Neural progenitor cell (in vitro differentiated cells): ENCODE data around the gene L3MBTL1. TPM values are rescaled to one million over a fixed set of nuclear protein-coding genes. Genes with fewer than 3 reads are reported as not detected.

Experiments used
- DNase-seq: peaks from one replicate; pipeline ENCODE4 v3.0.0-alpha.2; 2016; ENCODE audit warnings: low spot score
- H2AFZ ChIP-seq: fragments of 200-600 bp; sonication (generic); replicated peaks from 2 replicates; pipeline ENCODE4 v1.6.1; 2016; ENCODE audit warnings: antibody characterized with exemption
- H3F3A ChIP-seq: fragments of 200-600 bp; sonication (generic); 2 replicates; pipeline ENCODE4 v1.6.1; 2016; ENCODE audit warnings: antibody characterized with exemption, low read depth
- H3K27ac ChIP-seq: fragments of 200-600 bp; sonication (generic); 2 replicates; pipeline ENCODE4 v1.5.1; 2016; ENCODE audit warnings: mild to moderate bottlenecking
- H3K27me3 ChIP-seq: fragments of 200-600 bp; sonication (generic); 2 replicates; pipeline ENCODE4 v1.6.1; 2016; ENCODE audit warnings: mild to moderate bottlenecking, moderate library complexity
- H3K36me3 ChIP-seq: fragments of 200-600 bp; sonication (generic); 2 replicates; pipeline ENCODE4 v1.5.1; 2016
- H3K4me1 ChIP-seq: fragments of 200-600 bp; sonication (generic); 2 replicates; pipeline ENCODE4 v1.6.1; 2016; ENCODE audit warnings: mixed run types
- H3K4me2 ChIP-seq: fragments of 200-600 bp; sonication (generic); 2 replicates; pipeline ENCODE4 v1.6.1; 2016
- H3K4me3 ChIP-seq: fragments of 200-600 bp; sonication (generic); 2 replicates; pipeline ENCODE4 v1.5.1; 2016
- H3K79me2 ChIP-seq: fragments of 200-600 bp; sonication (generic); 2 replicates; pipeline ENCODE4 v1.6.1; 2016; ENCODE audit warnings: low read depth
- H3K9ac ChIP-seq: fragments of 200-600 bp; sonication (generic); 2 replicates; pipeline ENCODE4 v1.6.1; 2016
- H3K9me3 ChIP-seq: fragments of 200-600 bp; sonication (generic); 2 replicates; pipeline ENCODE4 v1.5.1; 2016; ENCODE audit warnings: low read depth
- H4K20me1 ChIP-seq: fragments of 200-600 bp; sonication (generic); 2 replicates; pipeline ENCODE4 v1.6.1; 2016; ENCODE audit warnings: low read depth
- H3K27ac Mint-ChIP-seq: 3 replicates; pipeline ENCODE4 v1.8.0; 2021; ENCODE audit warnings: mixed read lengths
- H3K27me3 Mint-ChIP-seq: 2 replicates; pipeline ENCODE4 v1.8.0; 2022; ENCODE audit warnings: low read depth, mild to moderate bottlenecking, inconsistent platforms, moderate library complexity, mixed read lengths; ENCODE audit not compliant: insufficient read depth
- H3K36me3 Mint-ChIP-seq: 3 replicates; pipeline ENCODE4 v1.8.0; 2021; ENCODE audit warnings: mixed read lengths
- H3K4me1 Mint-ChIP-seq: 3 replicates; pipeline ENCODE4 v1.8.0; 2021; ENCODE audit warnings: mixed read lengths
- H3K4me3 Mint-ChIP-seq: 3 replicates; pipeline ENCODE4 v1.8.0; 2021; ENCODE audit warnings: mild to moderate bottlenecking, moderate library complexity, mixed read lengths
- H3K9me3 Mint-ChIP-seq: 3 replicates; pipeline ENCODE4 v1.8.0; 2020; ENCODE audit warnings: mixed read lengths
- EZH2 ChIP-seq: fragments of 200-600 bp; sonication (generic); IDR thresholded peaks from 2 replicates; pipeline ENCODE4 v1.6.1; 2017; ENCODE audit warnings: antibody characterized with exemption, mild to moderate bottlenecking, moderate library complexity
- EZH2phosphoT487 ChIP-seq: fragments of 200-600 bp; sonication (generic); IDR thresholded peaks from 2 replicates; pipeline ENCODE4 v1.6.1; 2017; ENCODE audit warnings: antibody characterized with exemption
- total RNA-seq: library from RNA; depleted of rRNA; stranded (reverse); fragments of >200 nt; gene quantifications from 2 replicates; pipeline ENCODE4 v1.2.3, GENCODE V29; 2015; ENCODE audit warnings: low replicate concordance
- TF ChIP-seq, protein P1 (sequence below): fragments of 200-600 bp; sonication (generic); IDR thresholded peaks from 2 replicates; pipeline ENCODE4 v1.5.1; 2017; ENCODE audit warnings: antibody characterized with exemption, mild to moderate bottlenecking

L3MBTL1 gene
- total RNA-seq, 1 donor from 2014 or later: 27.6 TPM

DNA sequence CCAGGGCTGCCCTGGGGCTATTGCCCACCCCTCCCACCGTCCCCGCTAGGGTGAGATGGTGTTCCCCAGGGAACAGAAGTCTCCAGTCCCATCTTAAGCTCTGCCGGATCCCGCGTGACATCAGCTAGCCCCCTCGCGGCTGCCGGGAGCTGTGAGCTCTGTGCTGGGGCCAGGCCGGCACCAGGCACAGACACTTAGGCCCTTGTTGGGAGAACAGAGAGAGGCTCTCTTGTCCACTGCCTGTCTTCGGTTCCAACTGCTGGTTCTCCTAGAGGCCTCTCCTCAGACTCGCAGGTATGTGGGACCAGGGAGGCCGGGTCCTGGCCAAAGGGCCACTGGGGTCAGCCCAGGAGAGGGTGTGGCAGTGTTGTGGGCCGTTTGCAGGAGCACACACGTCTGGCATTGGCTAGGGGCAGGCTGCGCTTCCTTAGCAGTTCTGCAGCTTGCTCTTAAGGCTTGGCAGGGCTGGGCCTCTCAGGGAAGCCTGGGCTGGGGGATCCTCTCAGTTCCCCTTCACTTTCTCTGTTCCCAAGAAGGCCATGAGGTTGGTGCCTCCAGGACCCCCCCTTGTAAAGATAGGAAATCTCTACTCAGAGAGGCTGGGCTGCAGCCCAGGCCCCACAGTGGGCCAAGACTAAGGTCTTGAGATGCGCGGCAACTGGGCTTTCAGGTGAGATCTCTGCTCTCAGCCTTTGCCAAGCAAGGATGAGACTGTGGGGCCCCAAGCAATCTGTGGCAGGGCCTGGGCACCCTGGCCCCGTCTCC lies 57.7 kb downstream of the L3MBTL1 start:
- no peak overlapping the region for H3K4me3 Mint-ChIP-seq
- no peak overlapping the region for H3K27ac ChIP-seq
- H2AFZ ChIP-seq: no peak overlapping the region
- no peaks in the 10 kb centered on the region for H3K79me2 ChIP-seq
- no peaks in the 10 kb centered on the region for H4K20me1 ChIP-seq
- H3K27ac Mint-ChIP-seq: no peak overlapping the region
- no peak overlapping the region for H3K9ac ChIP-seq
- no peak for DNase-seq
- no peaks in the 10 kb centered on the region for H3K27me3 ChIP-seq
- H3K9me3 Mint-ChIP-seq: no peaks in the 10 kb centered on the region
- no peaks in the 10 kb centered on the region for H3K9me3 ChIP-seq
- H3F3A ChIP-seq: no peaks in the 10 kb centered on the region
- H3K36me3 Mint-ChIP-seq: no peaks in the 10 kb centered on the region
- H3K4me1 ChIP-seq: no peaks in the 10 kb centered on the region
- H3K36me3 ChIP-seq: no peaks in the 10 kb centered on the region
- no peak for TF ChIP-seq EZH2
- no peak for TF ChIP-seq EZH2phosphoT487
- TF ChIP-seq, protein P1, sequence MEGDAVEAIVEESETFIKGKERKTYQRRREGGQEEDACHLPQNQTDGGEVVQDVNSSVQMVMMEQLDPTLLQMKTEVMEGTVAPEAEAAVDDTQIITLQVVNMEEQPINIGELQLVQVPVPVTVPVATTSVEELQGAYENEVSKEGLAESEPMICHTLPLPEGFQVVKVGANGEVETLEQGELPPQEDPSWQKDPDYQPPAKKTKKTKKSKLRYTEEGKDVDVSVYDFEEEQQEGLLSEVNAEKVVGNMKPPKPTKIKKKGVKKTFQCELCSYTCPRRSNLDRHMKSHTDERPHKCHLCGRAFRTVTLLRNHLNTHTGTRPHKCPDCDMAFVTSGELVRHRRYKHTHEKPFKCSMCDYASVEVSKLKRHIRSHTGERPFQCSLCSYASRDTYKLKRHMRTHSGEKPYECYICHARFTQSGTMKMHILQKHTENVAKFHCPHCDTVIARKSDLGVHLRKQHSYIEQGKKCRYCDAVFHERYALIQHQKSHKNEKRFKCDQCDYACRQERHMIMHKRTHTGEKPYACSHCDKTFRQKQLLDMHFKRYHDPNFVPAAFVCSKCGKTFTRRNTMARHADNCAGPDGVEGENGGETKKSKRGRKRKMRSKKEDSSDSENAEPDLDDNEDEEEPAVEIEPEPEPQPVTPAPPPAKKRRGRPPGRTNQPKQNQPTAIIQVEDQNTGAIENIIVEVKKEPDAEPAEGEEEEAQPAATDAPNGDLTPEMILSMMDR: no peak
- H3K4me2 ChIP-seq: no peak overlapping the region
- H3K27me3 Mint-ChIP-seq: peaks cover 2% of the 10 kb centered on the region
- no peak overlapping the region for H3K4me3 ChIP-seq
- no peaks in the 10 kb centered on the region for H3K4me1 Mint-ChIP-seq

DNA sequence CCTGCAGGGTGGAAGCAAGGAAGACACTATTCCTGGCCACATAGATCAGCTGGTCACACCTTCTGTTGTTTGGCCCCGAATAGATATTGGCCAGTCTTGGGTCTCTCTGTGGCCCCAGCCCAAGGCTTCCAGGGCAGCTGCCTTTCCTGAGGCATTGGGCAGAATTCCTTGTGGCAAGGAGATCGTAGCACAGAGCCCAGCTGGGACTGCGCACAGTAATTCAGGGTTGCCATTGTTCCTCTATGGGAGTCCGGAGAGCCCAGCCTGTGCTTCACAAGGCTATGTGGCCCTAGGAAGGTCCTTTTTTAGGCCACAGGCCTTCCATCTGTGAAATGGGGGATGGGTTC lies 58.2 kb downstream of the L3MBTL1 start:
- Histone ChIP-seq H3F3A (no peaks in the 10 kb centered on the region), H3K9ac (no peak overlapping the region)

DNA sequence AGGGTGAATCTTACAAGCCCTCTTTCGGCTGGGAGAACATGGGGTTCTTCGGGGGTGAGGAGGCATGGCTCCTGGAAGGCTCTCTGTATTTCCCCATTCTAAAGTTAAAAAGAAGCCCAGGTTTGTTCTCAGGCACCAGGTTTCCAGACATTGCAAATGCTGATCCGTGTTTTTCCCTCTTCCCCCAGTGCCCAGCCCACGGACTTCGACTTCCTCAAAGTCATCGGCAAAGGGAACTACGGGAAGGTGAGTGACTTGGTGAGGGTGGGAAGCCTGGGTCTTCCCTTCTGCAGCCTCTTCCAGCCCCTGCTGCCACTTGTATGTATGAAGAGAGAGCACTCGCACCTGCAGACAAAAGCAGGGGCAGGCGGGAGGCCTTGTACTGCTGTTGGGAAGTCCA lies 60.0 kb downstream of the L3MBTL1 start:
- Mint-ChIP-seq H3K4me1 (no peaks in the 10 kb centered on the region), H3K27ac (no peak overlapping the region), H3K27me3 (no peaks in the 10 kb centered on the region), H3K9me3 (no peaks in the 10 kb centered on the region), H3K4me3 (no peak overlapping the region), H3K36me3 (no peaks in the 10 kb centered on the region)
- H3K4me2 ChIP-seq: no peak overlapping the region
- H3K9me3 ChIP-seq: no peaks in the 10 kb centered on the region
- H3K9ac ChIP-seq: no peak overlapping the region
- no peak overlapping the region for H3K4me3 ChIP-seq
- no peaks in the 10 kb centered on the region for H3K27me3 ChIP-seq
- no peaks in the 10 kb centered on the region for H4K20me1 ChIP-seq
- H3K36me3 ChIP-seq: no peaks in the 10 kb centered on the region
- H3K27ac ChIP-seq: no peak overlapping the region
- no peaks in the 10 kb centered on the region for H3K79me2 ChIP-seq
- no peak for TF ChIP-seq EZH2phosphoT487
- TF ChIP-seq, protein P1: no peak
- no peak for TF ChIP-seq EZH2
- H3K4me1 ChIP-seq: no peaks in the 10 kb centered on the region
- H3F3A ChIP-seq: no peaks in the 10 kb centered on the region
- no peak for DNase-seq
- H2AFZ ChIP-seq: no peak overlapping the region

More for the DNA sequence above, 58.2 kb downstream of the L3MBTL1 start:
- TF ChIP-seq EZH2phosphoT487 (no peak), EZH2 (no peak)
- TF ChIP-seq, protein P1: no peak
- H3K4me3 Mint-ChIP-seq: no peak overlapping the region
- no peaks in the 10 kb centered on the region for H3K79me2 ChIP-seq
- no peak overlapping the region for H3K27ac ChIP-seq
- no peak overlapping the region for H3K27ac Mint-ChIP-seq
- H4K20me1 ChIP-seq: no peaks in the 10 kb centered on the region
- H3K27me3 Mint-ChIP-seq: peaks cover 2% of the 10 kb centered on the region
- no peak for DNase-seq
- no peaks in the 10 kb centered on the region for H3K9me3 Mint-ChIP-seq
- no peak overlapping the region for H3K4me2 ChIP-seq
- H3K27me3 ChIP-seq: no peaks in the 10 kb centered on the region
- H3K4me3 ChIP-seq: no peak overlapping the region
- no peaks in the 10 kb centered on the region for H3K36me3 Mint-ChIP-seq
- no peaks in the 10 kb centered on the region for H3K4me1 ChIP-seq
- no peaks in the 10 kb centered on the region for H3K4me1 Mint-ChIP-seq
- no peaks in the 10 kb centered on the region for H3K9me3 ChIP-seq
- no peak overlapping the region for H2AFZ ChIP-seq
- no peaks in the 10 kb centered on the region for H3K36me3 ChIP-seq
